ENCODE measurements around the gene SIM2. TPM values are rescaled to one million over a fixed set of nuclear protein-coding genes. Genes with fewer than 3 reads are reported as not detected.

SIM2 gene
- total and polyA plus RNA-seq, 2 donors, result 0.06 to 0.63 TPM

DNA sequence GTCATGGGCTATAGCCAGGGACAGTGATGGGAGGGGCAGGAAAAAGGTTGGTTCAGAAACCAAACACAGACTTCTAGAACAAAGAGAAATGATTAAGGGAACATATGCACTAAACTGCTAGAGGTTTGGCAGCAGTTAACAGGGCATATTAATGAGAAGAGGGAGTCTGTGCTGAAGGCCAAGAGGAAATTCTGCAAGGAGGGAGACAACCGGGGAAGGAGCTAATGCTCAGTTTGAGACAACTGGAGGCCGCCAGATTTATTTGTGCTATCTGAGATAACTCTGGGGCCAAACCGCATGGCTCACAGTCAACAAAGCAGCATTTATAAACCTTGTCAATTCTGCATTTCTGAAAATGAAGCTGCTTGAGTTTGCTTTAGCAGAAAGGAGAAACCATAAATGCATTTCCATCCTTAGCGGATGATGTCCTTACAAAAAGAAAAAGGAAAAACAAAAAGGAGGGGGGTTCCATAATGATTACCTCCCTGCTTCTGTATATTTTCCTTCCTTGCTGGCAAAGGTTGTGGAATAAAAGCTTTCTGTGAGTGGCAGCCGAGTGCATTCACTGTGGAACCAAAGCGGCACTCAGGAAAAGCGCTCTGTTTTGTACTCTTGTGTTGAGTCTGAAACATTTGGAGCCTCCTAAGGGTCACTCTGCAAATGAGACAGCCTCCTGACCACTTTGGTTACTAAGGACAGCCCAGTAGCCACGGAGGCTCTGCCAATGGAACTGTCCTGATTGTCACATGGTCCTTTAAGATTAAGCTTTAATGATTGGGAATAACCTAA is 70.3 kb downstream of the SIM2 start:
- Histone ChIP-seq H3K4me3 (ENCODE audit: low read depth, low read length) (no peak overlapping the region), H3K27ac (ENCODE audit: low read depth) (no peak overlapping the region), H3K36me3 (ENCODE audit: insufficient read depth) (no peaks in the 10 kb centered on the region), H3K4me1 (ENCODE audit: insufficient read depth) (no peaks in the 10 kb centered on the region)
- DNase-seq (ENCODE audit: extremely low spot score), result peak; percentile 42
- 39% methylated on average over 8 of the region's 8 CpGs for WGBS

GRCh38 chr21:36773117-36773516 is 74.2 kb downstream of the SIM2 start:
- 29% methylated on average over 5 of the region's 5 CpGs for WGBS
- Histone ChIP-seq H3K4me1 (ENCODE audit: insufficient read depth) (no peaks in the 10 kb centered on the region), H3K27ac (ENCODE audit: low read depth) (no peak overlapping the region), H3K4me3 (ENCODE audit: low read depth, low read length) (no peak overlapping the region), H3K36me3 (ENCODE audit: insufficient read depth) (no peaks in the 10 kb centered on the region)
- no peak for DNase-seq (ENCODE audit: extremely low spot score)

DNA sequence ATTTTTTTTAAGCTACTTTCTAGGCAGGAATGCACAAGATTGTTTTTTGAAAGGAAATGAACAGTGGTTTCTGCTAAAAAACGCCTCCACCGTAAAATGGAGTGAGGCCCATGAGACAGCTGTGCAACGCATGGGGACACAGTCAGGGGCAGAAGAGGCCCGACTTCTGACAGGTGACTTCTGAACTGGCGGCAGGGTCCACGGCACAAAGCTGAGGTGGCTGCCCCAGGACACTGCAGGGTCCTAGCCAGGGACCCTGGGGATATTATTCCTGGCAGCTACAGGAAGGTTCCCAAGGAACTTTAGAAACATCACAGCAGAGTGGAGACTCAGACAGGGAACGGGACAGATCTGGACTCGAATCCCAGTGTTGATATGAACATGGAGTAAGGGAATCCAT is 75.1 kb downstream of the SIM2 start:
- WGBS, result 75% methylated on average over 8 of the region's 8 CpGs
- no peak for DNase-seq (ENCODE audit: extremely low spot score)
- no peaks in the 10 kb centered on the region for H3K4me1 ChIP-seq (ENCODE audit: insufficient read depth)
- no peak overlapping the region for H3K4me3 ChIP-seq (ENCODE audit: low read depth, low read length)
- H3K36me3 ChIP-seq (ENCODE audit: insufficient read depth), result no peaks in the 10 kb centered on the region
- no peak overlapping the region for H3K27ac ChIP-seq (ENCODE audit: low read depth)

- WGBS, result 73% methylated on average over 10 of the region's 10 CpGs
- DNase-seq (ENCODE audit: extremely low spot score), result no peak
Observed at GRCh38 chr21:36776981-36777617, 78.2 kb downstream of the SIM2 start.

GRCh38 chr21:36780861-36781260 is 81.9 kb downstream of the SIM2 start:
- 95% methylated on average over 6 of the region's 6 CpGs for WGBS

More at GRCh38 chr21:36776981-36777617, 78.2 kb downstream of the SIM2 start:
- no peak overlapping the region for H3K27ac ChIP-seq (ENCODE audit: low read depth)
- no peaks in the 10 kb centered on the region for H3K36me3 ChIP-seq (ENCODE audit: insufficient read depth)
- H3K4me3 ChIP-seq (ENCODE audit: low read depth, low read length), result no peak overlapping the region
- no peaks in the 10 kb centered on the region for H3K4me1 ChIP-seq (ENCODE audit: insufficient read depth)

DNA sequence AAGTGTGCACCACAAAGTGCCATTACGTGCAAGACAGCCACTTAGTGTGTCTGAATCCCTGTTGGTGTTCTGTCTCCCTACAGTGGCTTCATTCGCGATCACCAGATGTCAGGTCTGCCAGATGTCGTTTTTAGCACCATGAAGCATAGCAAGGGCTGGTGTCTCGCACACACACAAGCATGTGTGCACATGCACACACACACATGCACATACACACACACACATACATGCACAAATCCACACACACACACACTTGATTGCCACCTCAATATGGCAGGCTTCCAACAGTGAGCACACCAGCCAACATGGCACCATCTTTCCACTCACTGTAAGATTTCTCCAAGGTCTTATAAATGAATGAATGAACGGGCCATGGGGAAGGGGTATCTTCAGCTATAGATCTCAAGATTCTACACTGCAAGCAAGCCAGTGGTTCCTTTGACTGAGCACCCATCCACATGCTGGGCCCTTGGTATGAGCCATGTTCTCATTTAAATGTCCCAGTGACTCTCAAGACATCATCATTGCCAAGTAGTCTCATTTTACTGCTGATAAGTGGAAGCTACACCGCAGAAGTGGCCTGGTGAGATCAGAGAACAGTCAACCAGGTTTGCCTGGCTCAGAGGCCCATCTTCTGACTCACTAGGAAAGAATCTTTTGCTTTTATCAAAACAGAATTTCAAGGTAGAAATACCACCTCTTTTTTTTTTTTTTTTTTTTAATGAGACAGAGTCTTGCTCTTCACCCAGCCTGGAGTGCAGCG is 84.9 kb downstream of the SIM2 start:
- Histone ChIP-seq H3K4me1 (ENCODE audit: insufficient read depth) (peaks cover 2% of the 10 kb centered on the region), H3K36me3 (ENCODE audit: insufficient read depth) (no peaks in the 10 kb centered on the region), H3K27ac (ENCODE audit: low read depth) (no peak overlapping the region), H3K4me3 (ENCODE audit: low read depth, low read length) (no peak overlapping the region)
- WGBS, result 94% methylated on average over 8 of the region's 8 CpGs
- DNase-seq (ENCODE audit: extremely low spot score), result no peak

More at GRCh38 chr21:36780861-36781260, 81.9 kb downstream of the SIM2 start:
- Histone ChIP-seq H3K4me3 (ENCODE audit: low read depth, low read length) (no peak overlapping the region), H3K36me3 (ENCODE audit: insufficient read depth) (no peaks in the 10 kb centered on the region), H3K4me1 (ENCODE audit: insufficient read depth) (peaks cover 2% of the 10 kb centered on the region), H3K27ac (ENCODE audit: low read depth) (no peak overlapping the region)
- no peak for DNase-seq (ENCODE audit: extremely low spot score)

- Histone ChIP-seq H3K4me1 (ENCODE audit: insufficient read depth) (peaks cover 2% of the 10 kb centered on the region), H3K27ac (ENCODE audit: low read depth) (no peak overlapping the region), H3K4me3 (ENCODE audit: low read depth, low read length) (no peak overlapping the region), H3K36me3 (ENCODE audit: insufficient read depth) (no peaks in the 10 kb centered on the region)
- 88% methylated on average over 12 of the region's 12 CpGs for WGBS
- DNase-seq (ENCODE audit: extremely low spot score), result no peak
Observed at GRCh38 chr21:36784947-36785346, 86.0 kb downstream of the SIM2 start.

- no peak overlapping the region for H3K4me3 ChIP-seq (ENCODE audit: low read depth, low read length)
- no peak for DNase-seq (ENCODE audit: extremely low spot score)
- WGBS, result 88% methylated on average over 2 of the region's 2 CpGs
- H3K36me3 ChIP-seq (ENCODE audit: insufficient read depth), result no peaks in the 10 kb centered on the region
- H3K27ac ChIP-seq (ENCODE audit: low read depth), result no peak overlapping the region
- peaks cover 2% of the 10 kb centered on the region for H3K4me1 ChIP-seq (ENCODE audit: insufficient read depth)
Observed at GRCh38 chr21:36785615-36786014, 86.7 kb downstream of the SIM2 start.

GRCh38 chr21:36786186-36786585 is 87.3 kb downstream of the SIM2 start:
- Histone ChIP-seq H3K4me3 (ENCODE audit: low read depth, low read length) (no peak overlapping the region), H3K27ac (ENCODE audit: low read depth) (no peak overlapping the region), H3K36me3 (ENCODE audit: insufficient read depth) (no peaks in the 10 kb centered on the region), H3K4me1 (ENCODE audit: insufficient read depth) (peaks cover 2% of the 10 kb centered on the region)
- 96% methylated on average over 4 of the region's 4 CpGs for whole genome bisulfite sequencing
- DNase-seq (ENCODE audit: extremely low spot score), result no peak

GRCh38 chr21:36788120-36788638 is 89.3 kb downstream of the SIM2 start:
- Histone ChIP-seq H3K36me3 (ENCODE audit: insufficient read depth) (no peaks in the 10 kb centered on the region), H3K4me1 (ENCODE audit: insufficient read depth) (peaks cover 2% of the 10 kb centered on the region), H3K27ac (ENCODE audit: low read depth) (no peak overlapping the region), H3K4me3 (ENCODE audit: low read depth, low read length) (no peak overlapping the region)
- DNase-seq (ENCODE audit: extremely low spot score), result peak; percentile 37
- 33% methylated on average over 12 of the region's 12 CpGs for WGBS

- 58% methylated on average over 7 of the region's 7 CpGs for WGBS
- H3K27ac ChIP-seq (ENCODE audit: low read depth), result no peak overlapping the region
- no peaks in the 10 kb centered on the region for H3K36me3 ChIP-seq (ENCODE audit: insufficient read depth)
- H3K4me1 ChIP-seq (ENCODE audit: insufficient read depth), result no peaks in the 10 kb centered on the region
- no peak for DNase-seq (ENCODE audit: extremely low spot score)
- H3K4me3 ChIP-seq (ENCODE audit: low read depth, low read length), result no peak overlapping the region
Observed at GRCh38 chr21:36790616-36791015, 91.7 kb downstream of the SIM2 start.

- H3K4me3 ChIP-seq (ENCODE audit: low read depth, low read length), result no peak overlapping the region
- 89% methylated on average over 10 of the region's 10 CpGs for WGBS
- no peaks in the 10 kb centered on the region for H3K4me1 ChIP-seq (ENCODE audit: insufficient read depth)
- no peak overlapping the region for H3K27ac ChIP-seq (ENCODE audit: low read depth)
- no peak for DNase-seq (ENCODE audit: extremely low spot score)
- no peaks in the 10 kb centered on the region for H3K36me3 ChIP-seq (ENCODE audit: insufficient read depth)
Observed at GRCh38 chr21:36791180-36791579, 92.3 kb downstream of the SIM2 start.

DNA sequence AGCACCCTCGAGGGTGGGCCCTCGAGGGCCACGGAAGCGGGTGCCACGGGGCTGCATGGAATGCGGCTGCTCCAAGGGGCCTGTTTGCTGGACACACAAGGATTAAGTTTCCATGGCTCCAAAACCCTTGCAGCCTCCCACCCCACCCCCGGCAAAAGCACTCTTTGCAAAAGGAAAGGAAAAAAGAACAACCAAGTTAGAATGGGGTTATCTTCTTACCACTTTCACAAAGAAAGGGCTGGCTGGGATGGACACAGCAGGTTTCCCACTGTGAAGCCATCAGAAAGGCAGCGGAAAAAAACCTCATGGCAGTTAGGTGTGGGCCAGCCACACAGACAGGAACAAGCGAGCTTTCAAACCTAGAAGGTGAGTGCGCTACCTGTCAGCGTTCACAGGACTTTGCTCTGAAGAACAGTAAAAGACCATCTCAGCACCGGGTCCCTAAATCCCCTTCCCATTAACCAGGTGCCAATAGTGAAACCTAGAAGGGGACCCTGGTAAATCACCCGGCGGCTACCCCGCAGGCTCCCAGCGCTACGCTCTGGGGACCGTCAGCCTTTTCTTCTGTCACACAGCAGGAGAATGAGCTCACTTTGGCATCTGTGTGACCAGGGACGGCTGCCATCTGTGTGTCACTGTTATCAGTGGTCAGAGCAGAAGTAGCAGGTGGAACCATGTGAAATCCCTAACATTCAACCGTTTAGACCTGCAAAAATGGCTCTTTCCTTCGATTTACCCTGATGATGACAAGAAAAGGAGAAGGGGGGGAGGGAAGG is 93.0 kb downstream of the SIM2 start:
- Histone ChIP-seq H3K27ac (ENCODE audit: low read depth) (no peak overlapping the region), H3K4me3 (ENCODE audit: low read depth, low read length) (no peak overlapping the region), H3K36me3 (ENCODE audit: insufficient read depth) (no peaks in the 10 kb centered on the region), H3K4me1 (ENCODE audit: insufficient read depth) (no peaks in the 10 kb centered on the region)
- 88% methylated on average over 21 of the region's 21 CpGs for WGBS
- DNase-seq (ENCODE audit: extremely low spot score), result no peak
